ENCODE data around the gene FAM227B.

GRCh38 chr15:49406352-49407118, 214.1 kb downstream of the FAM227B start:
- TF ChIP-seq CTCF (IDR thresholded peaks at IDR 0.05) (no peak), EZH2 (IDR thresholded peaks at IDR 0.05) (no peak), EZH2phosphoT487 (IDR thresholded peaks at IDR 0.05) (no peak)
